NK-92 (cell line): ENCODE data around the gene EPHA1.

Experiments used
- DNase-seq: peaks from one replicate; lab custom pipeline; 2025; ENCODE audit not compliant: unreplicated experiment; lab: John Stamatoyannopoulos, UW

Gene EPHA1

DNA sequence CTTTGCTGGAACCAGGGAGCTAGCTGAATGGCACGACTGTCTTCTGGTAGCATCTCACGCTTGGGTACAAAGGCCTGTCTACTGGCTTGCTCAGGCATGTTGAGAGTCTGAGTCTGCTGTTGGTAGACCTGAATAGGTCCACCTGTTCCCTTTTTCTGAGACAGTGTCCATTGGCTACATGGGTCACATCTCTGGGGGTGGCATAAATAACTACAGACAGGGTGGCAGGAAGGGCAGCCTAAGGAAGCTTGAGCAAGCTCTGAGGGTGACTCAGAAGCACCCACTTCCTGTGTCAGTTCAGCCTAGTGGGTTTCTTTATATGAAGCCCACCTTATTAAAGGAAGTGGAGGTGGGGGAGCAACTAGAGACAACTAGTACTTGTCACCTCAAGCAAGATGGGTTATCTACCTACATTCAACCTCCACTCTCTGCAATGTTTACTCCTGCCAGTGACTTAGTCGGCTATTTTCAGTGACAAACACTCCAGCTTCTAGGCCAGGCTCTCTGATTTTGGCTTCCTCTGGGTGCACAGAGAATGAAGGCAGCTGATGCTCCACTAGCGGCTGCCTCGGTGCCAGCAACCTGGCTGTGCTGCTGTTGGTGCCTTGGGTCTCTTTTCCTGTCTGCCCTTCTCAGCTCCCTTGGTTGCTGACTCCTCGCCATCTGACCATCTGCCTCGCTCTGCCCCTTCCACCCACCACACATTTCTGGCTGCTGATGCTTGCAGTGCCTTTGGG is 33.2 kb downstream of the EPHA1 start:
- no peak for DNase-seq

GRCh38 chr7:143374561-143374960 is 34.1 kb downstream of the EPHA1 start:
- DNase-seq, result no peak

- DNase-seq, result no peak
Observed at GRCh38 chr7:143373255-143373794, 35.3 kb downstream of the EPHA1 start.

- no peak for DNase-seq
Observed at GRCh38 chr7:143372070-143372469, 36.6 kb downstream of the EPHA1 start.

DNA sequence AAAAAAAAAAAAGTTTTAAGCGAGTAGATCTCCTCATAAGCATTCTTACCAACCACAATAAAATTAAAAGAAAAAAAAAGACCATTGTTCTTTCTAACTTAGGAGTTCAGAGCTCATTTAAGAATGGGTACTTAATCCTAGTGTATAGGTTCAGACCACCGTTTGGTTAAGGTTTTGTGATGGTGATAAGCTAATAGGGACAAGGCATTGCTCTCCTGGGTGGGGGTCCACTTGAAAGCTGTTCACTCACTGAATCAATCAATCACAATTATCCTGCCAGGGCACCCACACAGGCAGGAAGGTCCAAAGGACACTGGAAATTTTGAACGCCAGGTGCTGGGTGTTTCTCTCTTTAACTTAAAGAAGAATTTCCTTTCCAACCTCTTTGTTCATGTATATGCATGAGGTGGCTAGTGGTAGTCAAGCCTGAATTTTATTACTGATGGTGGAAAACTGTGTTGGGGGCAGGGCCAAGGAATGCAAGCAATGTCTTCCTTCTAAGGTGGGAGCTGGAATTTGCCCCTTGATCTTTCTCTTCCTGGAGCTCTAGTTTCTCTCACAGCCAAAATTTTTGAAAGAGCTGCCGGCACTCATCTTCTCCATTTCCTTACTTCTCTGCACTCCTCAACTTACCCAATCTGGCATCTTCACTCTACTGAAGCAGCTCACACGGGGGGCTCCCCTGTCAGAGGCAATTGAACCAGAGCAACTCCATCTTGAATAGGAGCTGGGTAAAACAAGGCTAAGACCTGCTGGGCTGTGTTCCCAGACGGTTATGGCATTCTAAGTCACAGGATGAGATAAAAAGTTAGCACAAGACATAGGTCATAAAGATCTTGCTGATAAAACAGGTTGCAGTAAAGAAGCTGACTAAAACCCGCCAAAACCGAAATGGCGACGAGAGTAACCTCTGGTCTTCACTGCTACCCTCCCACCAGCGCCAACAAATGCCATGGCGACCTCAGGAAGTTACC is 38.7 kb downstream of the EPHA1 start:
- DNase-seq, result no peak

DNA sequence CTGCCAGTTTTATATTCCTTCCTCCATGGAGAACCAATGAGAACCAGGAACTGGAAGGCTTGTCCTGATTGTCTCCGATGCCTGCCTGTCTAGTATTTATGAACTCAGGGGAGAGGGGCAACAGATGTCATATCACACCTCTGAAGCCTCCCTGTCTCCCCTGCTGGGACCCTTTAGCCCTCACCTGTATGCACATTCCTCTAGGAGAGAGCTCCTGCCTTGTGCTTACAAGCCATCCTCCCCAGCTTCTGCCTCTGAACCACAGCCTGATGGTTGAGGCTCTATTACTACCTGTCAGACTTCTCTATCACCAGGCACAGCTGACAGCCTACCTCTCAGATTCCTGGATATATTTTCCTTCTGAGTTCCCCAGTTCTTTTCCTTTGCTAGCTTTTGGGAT is 40.3 kb downstream of the EPHA1 start:
- DNase-seq, result no peak

GRCh38 chr7:143367972-143368371 is 40.7 kb downstream of the EPHA1 start:
- no peak for DNase-seq

DNA sequence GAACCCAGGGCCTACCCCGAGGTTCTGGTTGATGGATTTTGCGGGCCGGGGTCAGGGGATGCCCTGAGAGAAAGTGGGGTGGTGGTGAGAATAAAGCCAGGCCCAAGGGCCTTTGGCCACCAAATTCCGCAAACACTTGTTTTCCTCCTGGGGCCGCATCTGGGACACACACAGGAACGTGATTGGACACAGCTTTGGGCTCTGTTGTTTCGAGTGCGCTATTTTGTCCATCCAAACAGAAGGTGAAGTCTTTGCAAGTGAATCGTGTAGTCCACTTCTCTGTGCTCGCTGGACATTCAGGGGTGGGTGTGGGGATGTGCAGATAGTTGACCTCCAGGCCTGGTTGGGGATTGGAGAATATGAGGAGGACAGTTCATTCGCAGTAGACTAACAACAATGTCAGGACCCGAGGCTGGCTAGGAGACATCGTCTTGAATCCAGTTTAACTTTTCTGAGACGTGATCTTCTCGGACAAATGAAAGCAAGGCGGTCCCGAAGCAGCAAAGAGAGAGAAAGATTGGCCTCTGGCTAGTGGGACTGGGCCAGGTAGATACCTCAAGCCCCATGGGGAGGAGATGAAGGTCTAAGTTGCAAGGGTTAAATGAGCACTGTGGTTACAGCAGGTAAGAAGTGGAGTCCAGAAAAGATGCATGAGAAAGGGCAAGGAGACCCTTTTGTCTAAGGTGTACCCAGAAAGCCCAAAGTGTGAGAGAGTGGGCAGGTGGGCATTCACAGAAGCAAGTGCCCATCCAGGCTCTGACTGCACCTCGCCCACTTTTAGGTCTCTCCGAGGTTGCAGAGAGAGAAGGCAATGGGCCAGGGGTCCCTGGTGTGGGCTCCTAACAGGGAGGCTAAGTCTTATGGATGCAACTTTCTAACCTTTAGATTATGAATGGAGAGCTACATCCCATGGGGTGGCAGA is 45.4 kb downstream of the EPHA1 start:
- DNase-seq, result no peak

DNA sequence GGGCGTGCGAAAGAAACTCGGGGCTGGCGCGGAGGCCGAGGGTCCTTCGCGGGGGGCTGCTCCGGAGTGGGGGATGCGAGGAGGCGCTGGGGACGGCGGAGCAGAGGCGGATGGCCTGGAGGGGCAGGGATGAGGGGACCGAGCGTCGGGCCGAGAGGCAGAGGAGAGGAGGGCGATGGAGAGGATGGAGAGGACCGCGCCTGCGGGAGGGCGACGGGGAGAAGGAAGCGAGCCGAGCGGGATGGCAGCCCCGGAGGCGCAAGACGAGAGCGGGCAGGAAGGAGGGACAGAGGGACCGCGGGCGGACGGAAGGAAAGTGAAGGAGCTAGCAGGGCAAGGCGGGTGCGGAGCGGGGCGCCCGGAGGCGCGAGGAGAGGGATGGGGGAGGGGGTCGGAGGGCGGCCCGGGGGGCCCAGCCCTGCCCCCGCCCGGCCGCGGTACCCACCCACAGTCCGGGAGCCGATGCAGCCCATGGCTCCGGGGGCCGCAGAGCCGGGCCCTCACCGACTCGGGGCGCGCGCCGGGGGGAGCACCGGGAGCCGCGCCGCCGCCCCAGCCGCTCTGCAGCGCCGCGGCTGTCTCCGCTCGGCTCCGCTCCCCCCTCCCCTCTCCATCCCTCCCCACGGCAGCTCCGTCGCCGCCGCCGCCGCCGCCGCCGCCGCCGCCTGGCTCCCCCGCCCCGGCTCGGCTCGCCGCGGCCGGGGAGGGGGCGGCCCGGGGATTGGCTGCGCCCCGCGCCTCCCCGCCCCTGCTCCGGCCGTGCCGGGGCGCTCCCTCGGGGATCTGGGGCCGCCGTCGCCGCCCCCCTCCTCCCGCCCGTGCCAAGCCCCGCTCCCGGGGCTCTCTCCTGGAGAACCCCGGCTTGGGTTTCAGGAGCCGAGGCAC is 46.3 kb downstream of the EPHA1 start, which contains the start of gene FAM131B:
Gene FAM131B (minus strand): TSS at position 583 of the 885 bp plus-strand sequence. CDS start 110 bp downstream, at position 473.
- no peak for DNase-seq

GRCh38 chr7:143361552-143362130 is 47.0 kb downstream of the EPHA1 start:
- DNase-seq, result no peak

DNA sequence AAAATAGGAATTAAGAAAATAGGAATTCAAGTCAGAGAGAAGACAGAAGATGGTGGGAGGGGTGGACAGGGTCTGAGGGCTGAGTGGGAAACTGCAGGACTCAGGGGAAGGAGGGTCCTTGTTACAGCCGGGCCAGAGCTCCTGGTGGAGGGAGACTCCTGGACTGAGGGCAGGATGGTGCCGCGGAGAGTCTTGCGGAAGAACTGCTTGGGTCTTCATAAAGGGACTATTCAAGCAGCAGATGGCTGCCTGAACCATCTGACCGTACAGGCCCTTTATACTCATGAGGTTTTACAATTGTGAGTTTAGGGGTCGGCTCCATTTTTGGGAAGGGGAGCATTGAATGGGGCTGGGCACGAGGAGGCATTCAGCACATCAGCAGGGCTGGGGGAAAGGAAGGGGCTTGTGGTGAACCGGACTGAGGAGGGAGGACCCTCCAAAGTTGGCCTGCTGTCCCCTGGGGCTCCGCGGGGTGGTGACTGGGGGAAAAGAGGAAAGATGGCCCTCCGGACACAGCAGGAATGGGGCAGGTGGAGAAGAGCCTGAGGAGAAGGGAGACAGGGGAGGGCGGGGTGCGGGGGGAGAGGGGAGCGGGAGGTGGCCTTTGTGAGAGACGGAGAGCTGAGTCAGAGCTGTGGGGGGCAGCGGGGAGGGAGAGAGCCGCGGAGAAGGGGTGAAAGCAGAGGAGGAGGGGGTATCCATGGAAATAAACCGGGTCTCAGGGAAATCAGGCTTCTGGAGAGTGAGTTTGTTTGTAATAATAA is 47.7 kb downstream of the EPHA1 start:
- no peak for DNase-seq

GRCh38 chr7:143359771-143360353 is 48.8 kb downstream of the EPHA1 start:
- DNase-seq, result no peak

GRCh38 chr7:143358626-143359025 is 50.0 kb downstream of the EPHA1 start:
- no peak for DNase-seq

DNA sequence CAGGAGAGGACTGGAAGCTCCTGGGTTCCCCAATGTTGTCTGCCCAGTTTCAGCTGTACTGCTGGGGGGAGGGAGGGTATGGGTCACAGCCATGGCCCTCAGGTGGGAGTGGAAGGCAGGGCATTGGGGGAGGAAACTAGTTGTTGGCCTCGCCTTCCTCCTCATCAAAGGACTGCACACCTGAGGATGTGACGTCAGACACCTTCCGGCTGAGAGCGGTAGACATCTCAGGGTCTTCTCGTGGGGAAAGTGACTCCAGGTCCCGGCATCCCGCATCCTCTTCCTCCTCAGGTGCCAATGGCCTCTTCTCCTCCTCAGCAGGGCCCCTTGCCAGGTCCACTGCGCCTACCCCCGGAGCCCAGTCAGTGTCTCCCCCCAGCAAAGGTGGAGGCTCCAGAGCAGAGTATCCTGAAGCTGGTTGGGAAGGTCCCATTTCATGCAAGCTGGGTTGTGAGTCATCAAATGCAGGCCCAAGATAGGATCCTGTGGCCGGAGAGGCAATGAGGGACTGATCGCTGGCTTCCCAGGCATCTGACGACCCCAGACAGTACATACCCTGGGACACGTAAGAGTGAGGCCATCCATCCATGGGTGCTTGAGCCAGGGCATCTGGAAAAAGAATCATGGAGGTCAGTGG is 52.1 kb downstream of the EPHA1 start:
- no peak for DNase-seq

DNA sequence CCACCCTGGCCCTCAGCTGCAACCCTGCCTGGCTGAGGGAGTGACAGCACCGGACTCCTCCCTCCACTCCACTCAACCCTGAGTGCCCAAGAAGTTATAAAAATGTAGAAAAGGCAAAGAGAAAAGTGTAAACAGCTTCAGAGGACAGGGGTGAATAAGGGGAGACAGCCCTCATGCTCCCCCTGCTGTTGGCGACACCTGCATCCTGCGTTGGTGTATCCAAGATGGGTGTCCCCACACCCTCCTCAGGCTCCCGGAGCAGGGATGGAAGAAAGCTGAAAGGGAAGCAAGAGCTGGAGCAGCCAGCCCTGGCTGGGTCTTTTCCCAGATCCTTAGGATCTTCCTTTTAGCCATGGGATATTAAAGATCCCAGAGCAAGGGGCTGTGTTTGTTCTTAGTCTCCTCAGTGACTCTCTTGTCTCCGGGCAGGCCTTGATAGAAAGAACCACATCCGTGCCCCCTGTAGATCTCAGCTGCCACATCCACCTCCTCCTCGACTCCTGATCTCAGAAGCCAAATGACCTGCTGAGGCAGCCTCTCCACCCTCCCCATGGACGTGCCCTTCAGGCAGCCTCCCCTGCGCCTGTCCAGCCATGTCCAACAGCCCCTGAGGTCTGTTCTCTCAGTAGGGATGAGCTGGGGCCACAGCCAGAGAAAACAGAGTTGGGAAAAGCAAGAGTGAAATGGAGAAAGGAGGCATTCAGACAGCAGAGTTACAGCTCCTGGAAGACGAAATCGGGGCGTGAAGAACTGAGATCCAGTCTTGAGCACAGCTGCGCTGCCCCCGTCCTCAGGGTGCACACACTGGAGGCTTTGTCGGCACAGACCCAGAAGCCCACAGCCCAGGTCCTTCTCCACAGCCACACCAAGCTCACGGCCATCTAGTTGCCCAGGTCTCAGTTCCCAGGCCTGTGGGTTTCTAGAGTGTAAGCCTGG is 52.9 kb downstream of the EPHA1 start:
- DNase-seq, result no peak

DNA sequence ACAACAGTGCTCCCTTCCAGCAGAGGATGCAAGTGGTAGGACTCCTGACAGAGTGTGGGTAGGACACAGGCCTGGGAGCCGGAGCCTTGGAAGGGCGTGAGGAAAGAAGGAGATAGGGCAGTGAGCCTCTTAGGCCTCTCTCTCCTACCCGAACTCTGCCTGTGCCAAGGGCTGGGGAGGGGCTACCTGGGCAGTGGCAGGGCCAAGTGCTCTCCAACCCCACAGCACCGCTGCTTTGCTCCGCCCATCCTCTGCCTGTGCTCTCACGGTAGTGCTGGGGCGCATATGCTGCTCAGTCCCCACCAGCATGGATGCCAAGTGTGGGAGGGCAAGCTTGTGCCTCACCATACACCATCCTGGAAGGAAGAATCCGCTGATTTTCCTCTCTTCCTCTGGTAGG is 53.7 kb downstream of the EPHA1 start:
- no peak for DNase-seq

DNA sequence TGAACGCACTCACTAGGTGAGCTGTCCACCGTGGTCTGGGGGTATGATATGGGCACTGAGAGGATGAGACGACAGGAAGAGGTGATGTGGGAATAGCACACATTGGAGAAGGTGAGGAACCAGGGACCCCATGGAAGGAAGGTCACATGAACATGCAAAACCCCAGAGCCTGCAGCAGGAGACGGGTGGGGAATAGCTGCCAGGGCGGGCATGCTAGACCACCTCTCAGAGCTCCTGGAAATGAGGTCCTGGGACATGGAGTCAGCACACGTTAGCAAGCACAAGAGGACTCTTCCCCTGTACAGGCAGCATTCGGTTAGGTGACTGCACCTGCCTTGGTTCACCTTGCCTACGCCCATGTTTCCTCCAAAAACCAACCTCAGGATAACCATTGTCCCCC is 54.3 kb downstream of the EPHA1 start:
- DNase-seq, result no peak
